GM19468 (cell line): Measurements from ENCODE around the gene OR52B2.
A peak's percentile ranks its signal among the peaks of the same experiment; 100 is the strongest.

ENCODE experiments used
- ATAC-seq: cut with Tn5 transposase; IDR thresholded peaks from one replicate; pipeline ENCODE4 v1.9.1; 2021; ENCODE audit warnings: mild to moderate bottlenecking, moderate library complexity, moderate number of reproducible peaks; ENCODE audit not compliant: unreplicated experiment; ENCODE audit errors: extremely low read depth

Gene OR52B2

GRCh38 chr11:6170226-6170625 lies at the start of gene OR52B2:
OR52B2 (minus strand) TSS chr11:6170326; CDS start chr11:6170326, 0 bp downstream.
- ATAC-seq, result no peak

- ATAC-seq, result no peak
Observed at GRCh38 chr11:6219359-6219758, 49.2 kb upstream of the OR52B2 start.

GRCh38 chr11:6217722-6218121 lies 47.6 kb upstream of the OR52B2 start:
- ATAC-seq, result no peak

- no peak for ATAC-seq
Observed at GRCh38 chr11:6216501-6216900, 46.4 kb upstream of the OR52B2 start.

GRCh38 chr11:6214530-6214929 lies 44.4 kb upstream of the OR52B2 start:
- no peak for ATAC-seq

GRCh38 chr11:6210274-6210955 lies 40.3 kb upstream of the OR52B2 start:
- no peak for ATAC-seq

GRCh38 chr11:6209801-6210200 lies 39.7 kb upstream of the OR52B2 start:
- no peak for ATAC-seq

- ATAC-seq, result no peak
Observed at GRCh38 chr11:6206456-6207180, 36.5 kb upstream of the OR52B2 start.

- no peak for ATAC-seq
Observed at GRCh38 chr11:6205366-6205765, 35.2 kb upstream of the OR52B2 start, which contains the start of gene C11orf42. C11orf42 (plus strand) TSS chr11:6205557; CDS start chr11:6205616, 59 bp downstream.

- no peak for ATAC-seq
Observed at GRCh38 chr11:6204706-6205105, 34.6 kb upstream of the OR52B2 start.

GRCh38 chr11:6203327-6203726 lies 33.2 kb upstream of the OR52B2 start:
- peak; percentile 67 for ATAC-seq

- no peak for ATAC-seq
Observed at GRCh38 chr11:6202041-6202440, 31.9 kb upstream of the OR52B2 start.

GRCh38 chr11:6201481-6201880 lies 31.4 kb upstream of the OR52B2 start:
- ATAC-seq, result no peak

- ATAC-seq, result no peak
Observed at GRCh38 chr11:6200975-6201374, 30.8 kb upstream of the OR52B2 start.

- ATAC-seq, result no peak
Observed at GRCh38 chr11:6199174-6199810, 29.2 kb upstream of the OR52B2 start, which contains the start of gene OR52W1. OR52W1 (plus strand) TSS chr11:6199224; CDS start chr11:6199224, 0 bp downstream.

- no peak for ATAC-seq
Observed at GRCh38 chr11:6197466-6198200, 27.5 kb upstream of the OR52B2 start.

- no peak for ATAC-seq
Observed at GRCh38 chr11:6196396-6196795, 26.3 kb upstream of the OR52B2 start.

- no peak for ATAC-seq
Observed at GRCh38 chr11:6194065-6194581, 24.0 kb upstream of the OR52B2 start.

GRCh38 chr11:6191742-6192141 lies 21.6 kb upstream of the OR52B2 start:
- no peak for ATAC-seq

GRCh38 chr11:6175440-6175839 lies 5.3 kb upstream of the OR52B2 start:
- no peak for ATAC-seq
